Renal cortical epithelial cell (primary cell): Measurements from ENCODE around the gene ADGRG6. TPM values are rescaled to one million over a fixed set of nuclear protein-coding genes. Genes with fewer than 3 reads are reported as not detected.
"Not testable (repeated sequence)": the region's sequence is repeated elsewhere in the genome, so short reads cannot be mapped to it uniquely, and the experiment has no call there.

Experiments used
- DNase-seq: peaks from one replicate; pipeline ENCODE4 v3.0.0-alpha.2; 2011; ENCODE audit warnings: low read depth
- total RNA-seq: library from RNA; depleted of rRNA; stranded (reverse); fragments of >200 nt; gene quantifications from 2 replicates; pipeline ENCODE4 v1.2.3, GENCODE V29; 2014

Gene ADGRG6
- total RNA-seq, 1 donor from 2014 or later = 26.1 TPM

- no peak for DNase-seq
Observed at GRCh38 chr6:142408409-142408808, 106.6 kb downstream of the ADGRG6 start.

GRCh38 chr6:142409794-142410193 lies 108.0 kb downstream of the ADGRG6 start:
- no peak for DNase-seq

GRCh38 chr6:142411145-142411544 lies 109.3 kb downstream of the ADGRG6 start:
- DNase-seq = no peak

- DNase-seq = no peak
Observed at GRCh38 chr6:142412241-142412640, 110.4 kb downstream of the ADGRG6 start.

- DNase-seq = peak; percentile 6
Observed at GRCh38 chr6:142412658-142413057, 110.9 kb downstream of the ADGRG6 start.

- peak; percentile 81 for DNase-seq
Observed at GRCh38 chr6:142413111-142413510, 111.3 kb downstream of the ADGRG6 start.

- DNase-seq = no peak
Observed at GRCh38 chr6:142414462-142415250, 112.8 kb downstream of the ADGRG6 start.

- peak; percentile 67 for DNase-seq
Observed at GRCh38 chr6:142416179-142416578, 114.4 kb downstream of the ADGRG6 start.

GRCh38 chr6:142416686-142417085 lies 114.9 kb downstream of the ADGRG6 start:
- DNase-seq = peak; percentile 36

GRCh38 chr6:142417331-142417750 lies 115.5 kb downstream of the ADGRG6 start:
- no peak for DNase-seq

- DNase-seq = no peak
Observed at GRCh38 chr6:142419071-142419470, 117.3 kb downstream of the ADGRG6 start.

GRCh38 chr6:142420802-142421201 lies 119.0 kb downstream of the ADGRG6 start:
- DNase-seq = no peak

GRCh38 chr6:142421285-142422117 lies 119.7 kb downstream of the ADGRG6 start:
- DNase-seq = peak; percentile 11

- not testable (repeated sequence) for DNase-seq
Observed at GRCh38 chr6:142426444-142427132, 124.8 kb downstream of the ADGRG6 start.

- not testable (repeated sequence) for DNase-seq
Observed at GRCh38 chr6:142428468-142428867, 126.7 kb downstream of the ADGRG6 start.

- no peak for DNase-seq
Observed at GRCh38 chr6:142429195-142429594, 127.4 kb downstream of the ADGRG6 start.

GRCh38 chr6:142433419-142433818 lies 131.6 kb downstream of the ADGRG6 start:
- no peak for DNase-seq

- DNase-seq = no peak
Observed at GRCh38 chr6:142438898-142439297, 137.1 kb downstream of the ADGRG6 start.

- no peak for DNase-seq
Observed at GRCh38 chr6:142440600-142441293, 138.9 kb downstream of the ADGRG6 start.

GRCh38 chr6:142441716-142442115 lies 139.9 kb downstream of the ADGRG6 start:
- no peak for DNase-seq

- DNase-seq = no peak
Observed at GRCh38 chr6:142443102-142443501, 141.3 kb downstream of the ADGRG6 start.

GRCh38 chr6:142443532-142443931 lies 141.7 kb downstream of the ADGRG6 start:
- no peak for DNase-seq
